Heart right ventricle (tissue), 16 donors: ENCODE measurements around the gene RNASEH2A. TPM values are rescaled to one million over a fixed set of nuclear protein-coding genes. Genes with fewer than 3 reads are reported as not detected.

ENCODE experiments used
- ATAC-seq, 8 donors: fragments of 200-7000 bp; cut with Tn5 transposase; one replicate each; pipeline ENCODE4 v1.9.1; 2020; ENCODE audit warnings: mild to moderate bottlenecking in 8 of 8, moderate library complexity in 8 of 8, moderate number of reproducible peaks in 1 of 8
- DNase-seq, 2 donors: peaks; one replicate each; pipeline ENCODE4 v3.0.0-alpha.2; 2020
- H3K27ac ChIP-seq, 10 donors: fragments of 200-600 bp; sonication (generic) in 2 of 10; one replicate each; pipeline versions ENCODE4 v1.5.0 to v1.8.0; 2020 to 2022; ENCODE audit warnings: mild to moderate bottlenecking in 3 of 10
- H3K27me3 ChIP-seq, 7 donors: fragments of 200-600 bp; one replicate each; pipeline ENCODE4 v1.8.0; 2021 to 2022; ENCODE audit warnings: mild to moderate bottlenecking in 2 of 7
- H3K36me3 ChIP-seq, 9 donors: fragments of 200-600 bp; sonication (generic) in 1 of 9; one replicate each; pipeline versions ENCODE4 v1.5.0 to v1.8.0; 2020 to 2022; ENCODE audit warnings: mild to moderate bottlenecking in 2 of 9
- H3K4me1 ChIP-seq, 9 donors: fragments of 200-600 bp; sonication (generic) in 1 of 9; one replicate each; pipeline versions ENCODE4 v1.5.0 to v1.8.0; 2020 to 2022; ENCODE audit warnings: mild to moderate bottlenecking in 4 of 9
- H3K4me3 ChIP-seq, 10 donors: fragments of 200-600 bp; sonication (generic) in 2 of 10; one replicate each; pipeline versions ENCODE4 v1.5.0 to v1.8.0; 2020 to 2022; ENCODE audit warnings: mild to moderate bottlenecking in 7 of 10, moderate library complexity in 2 of 10
- H3K9me3 ChIP-seq, 11 donors: fragments of 200-600 bp in 10 of 11; sonication (generic) in 2 of 11; one replicate each; pipeline versions ENCODE4 v1.5.0 to v1.8.0; 2013 to 2022; ENCODE audit warnings: mild to moderate bottlenecking in 2 of 11, control low read depth in 1 of 11, moderate library complexity in 1 of 11
- CTCF ChIP-seq, 9 donors: fragments of 200-600 bp; sonication (generic) in 2 of 9; IDR thresholded peaks; one replicate each; pipeline versions ENCODE4 v1.5.0 to v1.8.0; 2021 to 2022; ENCODE audit warnings: antibody characterized with exemption in 9 of 9, mild to moderate bottlenecking in 5 of 9, moderate library complexity in 1 of 9
- WGBS, 2 donors: extraction: QIAGEN DNeasy Blood & Tissue Kit; methylation state at CpG; one replicate each; pipeline ENCODE4 v1.1.7; 2013; ENCODE audit warnings: inconsistent platforms in 1 of 2; 5-methylcytosine and 5-hydroxymethylcytosine counted together
- intact Hi-C, 10 donors: fragments of 100-400 bp; cut with DNase I; formaldehyde crosslinking; loops; one replicate each; pipeline versions ENCODE4 v1.11.1 to v1.14.2; 2022
- polyA plus RNA-seq, 2 donors: library from polyadenylated mRNA; stranded (reverse); fragments of 200-250 nt; gene quantifications; one replicate each; pipeline ENCODE4 v1.2.3, GENCODE V29; 2013
- total RNA-seq, 10 donors: library from RNA; stranded (reverse); fragmentation: NEBNext Ultra II Directional in 3 of 10; extraction: Animal tissue kit (Norgen Biotek cat#: 25700) in 3 of 10; gene quantifications; one replicate each; pipeline versions ENCODE4 v1.2.1 to v1.2.4, GENCODE V29; 2021 to 2023
- donor health status: Arrhythmogenic right ventricular cardiomyopathy.
- donor health status: ischemic (EF 13 %, LVEDD 7.1; RV severe dilation, severe dysfunction).
- donor health status: healthy with polysubstance abuse.
- donor health status: DM: no; HTN: yes; CAD: no.
- donor health status: DM: no; HTN: no; CAD: no.
- donor health status: ischemic (EF 25% LVEDD 6.9; RV normal size, moderate dysfunction).
- donor health status: ischemic (EF 25% LVEDD 5.7; RV mildly dilated, moderate dysfunction).
- donor health status: healthy.
- donor health status: DM: yes; HTN: yes; CAD: no.
- donor health status: Ischemic cardiomyopathy.
- donor health status: ischemic (EF 35%, LVEDD 5.7; RV mildly dilated, moderate dysfunction).
- donor health status: nonischemic (EF 11% LVEDD 7.7; RV severe dilation, severe dysfunction).
- donor health status: DM: yes; HTN: yes; CAD: no.
- donor health status: PGD.
- donor health status: ischemic (EF 29% LVEDD 5.4; RV normal size, mild dysfunction).
- donor health status: nonischemic (EF 23%, LVEDD 6.1; RV moderate dilation, normal function).

Gene RNASEH2A
- total and polyA plus RNA-seq, 12 donors: 1.9 to 6.9 (median 4.1) TPM

GRCh38 chr19:12800923-12801465, 5.4 kb upstream of the RNASEH2A start:
- Histone ChIP-seq H3K4me3 (peak overlapping the region; percentile 69 to 97 (median 92)), H3K4me1 (peaks cover 2 to 37% (median 30%) of the 10 kb centered on the region in 9 donors), H3K9me3 (no peaks in the 10 kb centered on the region), H3K27ac (peak overlapping the region; percentile 62 to 95 (median 90)), H3K36me3 (peaks cover 0 to 41% (median 15%) of the 10 kb centered on the region in 9 donors), H3K27me3 (peaks cover 0 to 12% (median 0%) of the 10 kb centered on the region in 7 donors)
- ATAC-seq (peak; percentile 18 to 57 (median 35)), DNase-seq (peak in 1 of 2 donors; percentile 38)
- no peak for TF ChIP-seq CTCF (IDR thresholded peaks at IDR 0.05)
- intact Hi-C loops: loop anchor here in 3 of 10 donors (5.0 to 10.0 kb wide), 2 partner anchors 34 to 96 kb away; no protein-coding TSS in a partner anchor
- 6 to 9% methylated on average over 37 to 38 of the region's 38 CpGs for WGBS, 2 donors

- TF ChIP-seq CTCF (IDR thresholded peaks at IDR 0.05): no peak
- peak; percentile 76 to 86 for DNase-seq
- peak; percentile 82 to 90 (median 86) for ATAC-seq
- intact Hi-C loops: loop anchor here in 3 of 10 donors (5.0 to 10.0 kb wide), 2 partner anchors 34 to 97 kb away; no protein-coding TSS in a partner anchor
- Histone ChIP-seq H3K4me1 (peaks cover 3 to 37% (median 26%) of the 10 kb centered on the region in 9 donors), H3K27me3 (peaks cover 0 to 12% (median 0%) of the 10 kb centered on the region in 7 donors), H3K27ac (peak within 1 kb of the TSS; percentile 62 to 95 (median 90)), H3K9me3 (no peaks in the 10 kb centered on the region), H3K4me3 (peak within 1 kb of the TSS; percentile 69 to 97 (median 92)), H3K36me3 (peaks cover 0 to 41% (median 15%) of the 10 kb centered on the region in 9 donors)
- WGBS, 2 donors: 0 to 1% methylated on average over 78 of the region's 78 CpGs
Observed at GRCh38 chr19:12801466-12802266, 4.7 kb upstream of the RNASEH2A start, which contains the start of the genes PRDX2 and THSD8. Gene PRDX2 (minus strand): TSS chr19:12801800. CDS start chr19:12801261, 539 bp downstream. Gene THSD8 (plus strand): TSS chr19:12802069. CDS start chr19:12802072, 3 bp downstream.

GRCh38 chr19:12802267-12803106, 3.9 kb upstream of the RNASEH2A start:
- H3K27me3 ChIP-seq: peaks cover 0 to 12% (median 0%) of the 10 kb centered on the region in 7 donors
- peak overlapping the region; percentile 69 to 97 (median 92) for H3K4me3 ChIP-seq
- H3K9me3 ChIP-seq: no peaks in the 10 kb centered on the region
- WGBS, 2 donors: 42% methylated on average over 22 of the region's 22 CpGs
- DNase-seq: no peak
- TF ChIP-seq CTCF (IDR thresholded peaks at IDR 0.05): no peak
- peaks cover 6 to 42% (median 32%) of the 10 kb centered on the region in 9 donors for H3K4me1 ChIP-seq
- ATAC-seq: peak in 3 of 8 donors; percentile 1 to 2 (median 1)
- intact Hi-C loops: loop anchor here in 3 of 10 donors (5.0 to 10.0 kb wide), 2 partner anchors 35 to 98 kb away; no protein-coding TSS in a partner anchor
- H3K27ac ChIP-seq: peak overlapping the region in 8 of 10 donors; percentile 87 to 95 (median 92)
- peaks cover 0 to 32% (median 15%) of the 10 kb centered on the region in 9 donors for H3K36me3 ChIP-seq
